Ascending aorta (tissue), 2 donors: ENCODE results near the gene BEGAIN. TPM values are rescaled to one million over a fixed set of nuclear protein-coding genes. Genes with fewer than 3 reads are reported as not detected.

Source experiments
- DNase-seq, 2 donors: peaks; one replicate each; pipeline ENCODE4 v3.0.0-alpha.2; 2019; ENCODE audit warnings: low spot score in 2 of 2
- H3K27ac ChIP-seq, 2 donors: fragments of 200-600 bp; sonication (generic); one replicate each; pipeline ENCODE4 v1.5.1; 2016 to 2017; ENCODE audit warnings: mild to moderate bottlenecking in 1 of 2
- H3K27me3 ChIP-seq: fragments of 200-600 bp; sonication (generic); one replicate; pipeline ENCODE4 v1.5.1; 2017
- H3K36me3 ChIP-seq, 2 donors: fragments of 200-600 bp; sonication (generic); one replicate each; pipeline ENCODE4 v1.5.1; 2016
- H3K4me1 ChIP-seq, 2 donors: fragments of 200-600 bp; sonication (generic); one replicate each; pipeline ENCODE4 v1.5.1; 2016 to 2017; ENCODE audit warnings: mild to moderate bottlenecking in 1 of 2
- H3K4me3 ChIP-seq, 2 donors: fragments of 200-600 bp; sonication (generic); one replicate each; pipeline ENCODE4 v1.5.1; 2016 to 2017; ENCODE audit warnings: mild to moderate bottlenecking in 1 of 2
- H3K9me3 ChIP-seq, 2 donors: fragments of 200-600 bp; sonication (generic); one replicate each; pipeline ENCODE4 v1.5.1; 2016
- CTCF ChIP-seq, 3 experiments: fragments of 200-600 bp in 2 of 3; fragments of 450-650 bp in 1 of 3; sonication (generic) in 2 of 3; IDR thresholded peaks; one replicate each; pipeline ENCODE4 v1.5.1; 2016 to 2019; ENCODE audit warnings: antibody characterized with exemption in 3 of 3, mild to moderate bottlenecking in 1 of 3, moderate library complexity in 1 of 3
- intact Hi-C: fragments of 100-400 bp; cut with DNase I; formaldehyde crosslinking; loops from one replicate; pipeline ENCODE4 v1.15.1; 2023
- total RNA-seq: library from RNA; depleted of rRNA; stranded (reverse); fragments of >200 nt; gene quantifications from one replicate; pipeline ENCODE4 v1.1.0, GENCODE V29; 2016

The BEGAIN gene
- total RNA-seq, 1 donor from 2014 or later, result 5.9 TPM

- Histone ChIP-seq H3K27ac (no peak overlapping the region), H3K4me3 (no peak overlapping the region), H3K27me3 (no peaks in the 10 kb centered on the region), H3K9me3 (peaks cover 0 to 5% of the 10 kb centered on the region in 2 donors), H3K4me1 (no peaks in the 10 kb centered on the region), H3K36me3 (no peaks in the 10 kb centered on the region)
- DNase-seq, result no peak
- TF ChIP-seq CTCF (IDR thresholded peaks at IDR 0.05), result no peak
- intact Hi-C loops, result no loop called here
Measured at GRCh38 chr14:100602621-100603230, 15.5 kb upstream of the BEGAIN start.

- peaks cover 0 to 5% of the 10 kb centered on the region in 2 donors for H3K9me3 ChIP-seq
- no peaks in the 10 kb centered on the region for H3K36me3 ChIP-seq
- H3K4me1 ChIP-seq, result no peaks in the 10 kb centered on the region
- no peak for DNase-seq
- intact Hi-C loops, result no loop called here
- no peaks in the 10 kb centered on the region for H3K27me3 ChIP-seq
- no peak overlapping the region for H3K4me3 ChIP-seq
- no peak overlapping the region for H3K27ac ChIP-seq
- no peak for TF ChIP-seq CTCF (IDR thresholded peaks at IDR 0.05)
Measured at GRCh38 chr14:100601914-100602313, 14.7 kb upstream of the BEGAIN start.

GRCh38 chr14:100601064-100601463 is 13.8 kb upstream of the BEGAIN start:
- Histone ChIP-seq H3K4me3 (no peak overlapping the region), H3K9me3 (peaks cover 0 to 5% of the 10 kb centered on the region in 2 donors), H3K27me3 (no peaks in the 10 kb centered on the region), H3K36me3 (no peaks in the 10 kb centered on the region), H3K4me1 (no peaks in the 10 kb centered on the region), H3K27ac (no peak overlapping the region)
- intact Hi-C loops, result no loop called here
- no peak for TF ChIP-seq CTCF (IDR thresholded peaks at IDR 0.05)
- no peak for DNase-seq

GRCh38 chr14:100599981-100600380 is 12.8 kb upstream of the BEGAIN start:
- Histone ChIP-seq H3K9me3 (peaks cover 0 to 5% of the 10 kb centered on the region in 2 donors), H3K4me1 (no peaks in the 10 kb centered on the region), H3K27ac (no peak overlapping the region), H3K36me3 (no peaks in the 10 kb centered on the region), H3K4me3 (no peak overlapping the region), H3K27me3 (no peaks in the 10 kb centered on the region)
- intact Hi-C loops, result no loop called here
- TF ChIP-seq CTCF (IDR thresholded peaks at IDR 0.05), result no peak
- no peak for DNase-seq

- H3K27ac ChIP-seq, result no peak overlapping the region
- no peak for DNase-seq
- H3K9me3 ChIP-seq, result no peaks in the 10 kb centered on the region
- no peaks in the 10 kb centered on the region for H3K36me3 ChIP-seq
- TF ChIP-seq CTCF (IDR thresholded peaks at IDR 0.05), result no peak
- no peaks in the 10 kb centered on the region for H3K4me1 ChIP-seq
- intact Hi-C loops, result no loop called here
- no peaks in the 10 kb centered on the region for H3K27me3 ChIP-seq
- no peak overlapping the region for H3K4me3 ChIP-seq
Measured at GRCh38 chr14:100594625-100594951, 7.4 kb upstream of the BEGAIN start.
